ENCODE data around the gene KAT6B. TPM values are rescaled to one million over a fixed set of nuclear protein-coding genes. Genes with fewer than 3 reads are reported as not detected.

Gene KAT6B
- total and polyA plus RNA-seq, 2 donors from 2014 or later, result 2.9 to 34.2 TPM

GRCh38 chr10:74870191-74870590 lies 43.8 kb downstream of the KAT6B start:
- no peak for DNase-seq
- Histone ChIP-seq H3K9me3 (ENCODE audit: control insufficient read depth in 2 of 3, insufficient read depth in 1 of 3, low read length in 3 of 3) (no peaks in the 10 kb centered on the region), H3K4me3 (ENCODE audit: low read length in 3 of 3) (no peak overlapping the region), H3K27me3 (ENCODE audit: control insufficient read depth, insufficient read depth, low read length) (no peaks in the 10 kb centered on the region), H3K27ac (ENCODE audit: low read depth in 2 of 2, low read length in 2 of 2) (no peak overlapping the region), H3K9ac (ENCODE audit: low read length in 3 of 3) (no peak overlapping the region), H3K36me3 (ENCODE audit: control insufficient read depth in 2 of 3, insufficient read depth in 3 of 3, low read length in 3 of 3) (no peaks in the 10 kb centered on the region), H3K4me1 (ENCODE audit: control insufficient read depth in 2 of 3, insufficient read depth in 2 of 3, low read depth in 1 of 3, low read length in 3 of 3) (no peaks in the 10 kb centered on the region)
- TF ChIP-seq CTCF (IDR thresholded peaks at IDR 0.05; ENCODE audit: borderline replicate concordance, extremely low read depth, insufficient read depth), result no peak
- FAIRE-seq, result no peak
- intact Hi-C loops (cut with DNase I), result no loop called here

GRCh38 chr10:74871595-74872382 lies 45.4 kb downstream of the KAT6B start:
- H3K4me1 ChIP-seq (ENCODE audit: control insufficient read depth in 2 of 3, insufficient read depth in 2 of 3, low read depth in 1 of 3, low read length in 3 of 3), result no peaks in the 10 kb centered on the region
- H3K4me3 ChIP-seq (ENCODE audit: low read length in 3 of 3), result no peak overlapping the region
- no peak for TF ChIP-seq CTCF (IDR thresholded peaks at IDR 0.05; ENCODE audit: borderline replicate concordance, extremely low read depth, insufficient read depth)
- no peak overlapping the region for H3K27ac ChIP-seq (ENCODE audit: low read depth in 2 of 2, low read length in 2 of 2)
- intact Hi-C loops (cut with DNase I), result no loop called here
- DNase-seq, result no peak
- H3K9me3 ChIP-seq (ENCODE audit: control insufficient read depth in 2 of 3, insufficient read depth in 1 of 3, low read length in 3 of 3), result no peaks in the 10 kb centered on the region
- no peaks in the 10 kb centered on the region for H3K36me3 ChIP-seq (ENCODE audit: control insufficient read depth in 2 of 3, insufficient read depth in 3 of 3, low read length in 3 of 3)
- no peak for FAIRE-seq
- no peaks in the 10 kb centered on the region for H3K27me3 ChIP-seq (ENCODE audit: control insufficient read depth, insufficient read depth, low read length)
- no peak overlapping the region for H3K9ac ChIP-seq (ENCODE audit: low read length in 3 of 3)

- Histone ChIP-seq H3K36me3 (ENCODE audit: control insufficient read depth in 2 of 3, insufficient read depth in 3 of 3, low read length in 3 of 3) (no peaks in the 10 kb centered on the region), H3K27me3 (ENCODE audit: control insufficient read depth, insufficient read depth, low read length) (no peaks in the 10 kb centered on the region), H3K27ac (ENCODE audit: low read depth in 2 of 2, low read length in 2 of 2) (no peak overlapping the region), H3K9ac (ENCODE audit: low read length in 3 of 3) (no peak overlapping the region), H3K9me3 (ENCODE audit: control insufficient read depth in 2 of 3, insufficient read depth in 1 of 3, low read length in 3 of 3) (no peaks in the 10 kb centered on the region), H3K4me1 (ENCODE audit: control insufficient read depth in 2 of 3, insufficient read depth in 2 of 3, low read depth in 1 of 3, low read length in 3 of 3) (no peaks in the 10 kb centered on the region), H3K4me3 (ENCODE audit: low read length in 3 of 3) (no peak overlapping the region)
- FAIRE-seq (no peak), DNase-seq (no peak)
- no peak for TF ChIP-seq CTCF (IDR thresholded peaks at IDR 0.05; ENCODE audit: borderline replicate concordance, extremely low read depth, insufficient read depth)
- intact Hi-C loops (cut with DNase I), result no loop called here
These were observed 47.5 kb downstream of the KAT6B start for GRCh38 chr10:74873803-74874454.
